NT2/D1 (cell line): ENCODE measurements around the gene SGCA.

ENCODE experiments used
- DNase-seq: peaks from one replicate; pipeline ENCODE4 v3.0.0-alpha.2; 2011; ENCODE audit warnings: low read depth, low spot score
- H3K27me3 ChIP-seq: 2 replicates; pipeline ENCODE4 v1.6.0; 2011; ENCODE audit warnings: mild to moderate bottlenecking; ENCODE audit not compliant: insufficient read length, insufficient read depth
- H3K36me3 ChIP-seq: 2 replicates; pipeline ENCODE4 v1.6.1; 2011; ENCODE audit warnings: mild to moderate bottlenecking, low read length, mixed read lengths; ENCODE audit not compliant: insufficient read depth, insufficient read length
- H3K4me1 ChIP-seq: 2 replicates; pipeline ENCODE4 v1.5.1; 2011; ENCODE audit not compliant: insufficient read depth, insufficient read length
- H3K4me3 ChIP-seq: 2 replicates; pipeline ENCODE4 v1.5.1; 2011; ENCODE audit warnings: low read depth; ENCODE audit not compliant: insufficient read length
- H3K9ac ChIP-seq: 2 replicates; pipeline ENCODE4 v1.6.0; 2011; ENCODE audit warnings: low read depth; ENCODE audit not compliant: insufficient read length
- H3K9me3 ChIP-seq: 2 replicates; pipeline ENCODE4 v1.5.1; 2011; ENCODE audit warnings: mild to moderate bottlenecking, low read length; ENCODE audit not compliant: insufficient read depth
- SUZ12 ChIP-seq: IDR thresholded peaks from 2 replicates; pipeline ENCODE4 v1.6.1; 2011; ENCODE audit not compliant: insufficient read length, insufficient read depth; ENCODE audit errors: extremely low read depth
- YY1 ChIP-seq: IDR thresholded peaks from 2 replicates; pipeline ENCODE4 v1.6.1; 2011; ENCODE audit not compliant: insufficient read length, insufficient read depth
- ZNF274 ChIP-seq: IDR thresholded peaks from 2 replicates; pipeline ENCODE4 v1.6.1; 2011; ENCODE audit warnings: mild to moderate bottlenecking, low read depth, low read length

Gene SGCA

GRCh38 chr17:50166518-50167181 is 845 bp downstream of the SGCA start:
- H3K36me3 ChIP-seq, result no peaks in the 10 kb centered on the region
- peak overlapping the region; percentile 59 for H3K9ac ChIP-seq
- no peaks in the 10 kb centered on the region for H3K9me3 ChIP-seq
- H3K4me3 ChIP-seq, result no peak overlapping the region
- H3K4me1 ChIP-seq, result peaks cover 29% of the 10 kb centered on the region
- TF ChIP-seq YY1 (no peak), ZNF274 (no peak), SUZ12 (no peak)
- no peak for DNase-seq
- peaks cover 12% of the 10 kb centered on the region for H3K27me3 ChIP-seq

- no peak for DNase-seq
- Histone ChIP-seq H3K9ac (peak overlapping the region; percentile 62), H3K4me3 (no peak overlapping the region), H3K4me1 (peaks cover 24% of the 10 kb centered on the region), H3K36me3 (no peaks in the 10 kb centered on the region), H3K27me3 (peaks cover 5% of the 10 kb centered on the region), H3K9me3 (no peaks in the 10 kb centered on the region)
- TF ChIP-seq ZNF274, result no peak
- no peak for TF ChIP-seq YY1
- no peak for TF ChIP-seq SUZ12
These were observed 1.6 kb downstream of the SGCA start for GRCh38 chr17:50167371-50167770.

GRCh38 chr17:50168319-50168718 is 2.5 kb downstream of the SGCA start:
- no peak for TF ChIP-seq ZNF274
- TF ChIP-seq YY1, result no peak
- no peak for TF ChIP-seq SUZ12
- Histone ChIP-seq H3K4me1 (peaks cover 27% of the 10 kb centered on the region), H3K9me3 (no peaks in the 10 kb centered on the region), H3K4me3 (no peak overlapping the region), H3K27me3 (no peaks in the 10 kb centered on the region), H3K9ac (no peak overlapping the region), H3K36me3 (no peaks in the 10 kb centered on the region)
- DNase-seq, result no peak

GRCh38 chr17:50169121-50169764 is 3.4 kb downstream of the SGCA start:
- Histone ChIP-seq H3K36me3 (no peaks in the 10 kb centered on the region), H3K4me3 (no peak overlapping the region), H3K4me1 (peaks cover 22% of the 10 kb centered on the region), H3K27me3 (no peaks in the 10 kb centered on the region), H3K9me3 (no peaks in the 10 kb centered on the region), H3K9ac (no peak overlapping the region)
- TF ChIP-seq ZNF274 (no peak), YY1 (no peak), SUZ12 (no peak)
- DNase-seq, result no peak

- H3K9ac ChIP-seq, result no peak overlapping the region
- H3K27me3 ChIP-seq, result no peaks in the 10 kb centered on the region
- peaks cover 18% of the 10 kb centered on the region for H3K4me1 ChIP-seq
- H3K9me3 ChIP-seq, result no peaks in the 10 kb centered on the region
- DNase-seq, result no peak
- no peaks in the 10 kb centered on the region for H3K36me3 ChIP-seq
- no peak overlapping the region for H3K4me3 ChIP-seq
- TF ChIP-seq YY1, result no peak
- no peak for TF ChIP-seq ZNF274
- TF ChIP-seq SUZ12, result no peak
These were observed 4.2 kb downstream of the SGCA start for GRCh38 chr17:50169881-50170459.

- H3K27me3 ChIP-seq, result no peaks in the 10 kb centered on the region
- no peak for DNase-seq
These were observed 5.0 kb downstream of the SGCA start for GRCh38 chr17:50170662-50171370.

More at GRCh38 chr17:50170662-50171370, 5.0 kb downstream of the SGCA start:
- TF ChIP-seq ZNF274 (no peak), YY1 (no peak), SUZ12 (no peak)
- Histone ChIP-seq H3K36me3 (no peaks in the 10 kb centered on the region), H3K9ac (no peak overlapping the region), H3K4me1 (peaks cover 24% of the 10 kb centered on the region), H3K4me3 (no peak overlapping the region), H3K9me3 (no peaks in the 10 kb centered on the region)
